H1 (cell line): ENCODE results near the gene CASD1.

Source experiments
- BACH1 ChIP-seq: IDR thresholded peaks from 2 replicates; pipeline ENCODE4 v1.6.1; 2012; ENCODE audit warnings: low read length, improper control_type of control experiment
- CHD2 ChIP-seq: IDR thresholded peaks from 2 replicates; pipeline ENCODE4 v1.6.1; 2012; ENCODE audit warnings: low read length, improper control_type of control experiment
- EZH2 ChIP-seq: fragments of 200-600 bp; sonication (generic); IDR thresholded peaks from 2 replicates; pipeline ENCODE4 v1.7.1; 2012; ENCODE audit warnings: low read depth, mild to moderate bottlenecking, moderate library complexity, low read length, inconsistent platforms; ENCODE audit not compliant: severe bottlenecking
- RBBP5 ChIP-seq: IDR thresholded peaks from 2 replicates; pipeline ENCODE4 v1.7.1; 2012; ENCODE audit warnings: low read depth, mild to moderate bottlenecking, inconsistent platforms, low read length, moderate library complexity, borderline replicate concordance
- USF2 ChIP-seq: IDR thresholded peaks from 2 replicates; pipeline ENCODE4 v1.6.1; 2011; ENCODE audit warnings: low read length, improper control_type of control experiment
- ZNF274 ChIP-seq: IDR thresholded peaks from 2 replicates; pipeline ENCODE4 v1.7.0; 2012; ENCODE audit warnings: low read length, borderline replicate concordance; ENCODE audit errors: extremely low read depth

- no peak for TF ChIP-seq BACH1
- no peak for TF ChIP-seq EZH2
- TF ChIP-seq USF2: no peak
- no peak for TF ChIP-seq ZNF274
- no peak for TF ChIP-seq CHD2
- no peak for TF ChIP-seq RBBP5
These were observed 69.9 kb downstream of the CASD1 start for GRCh38 chr7:94579470-94579869.
